Measurements from ENCODE around the gene FAM90A26. TPM values are rescaled to one million over a fixed set of nuclear protein-coding genes. Genes with fewer than 3 reads are reported as not detected.
"Not testable (repeated sequence)": the region's sequence is repeated elsewhere in the genome, so short reads cannot be mapped to it uniquely, and the experiment has no call there.

FAM90A26 gene
- total RNA-seq, 2 experiments from 2014 or later, result not detected

DNA sequence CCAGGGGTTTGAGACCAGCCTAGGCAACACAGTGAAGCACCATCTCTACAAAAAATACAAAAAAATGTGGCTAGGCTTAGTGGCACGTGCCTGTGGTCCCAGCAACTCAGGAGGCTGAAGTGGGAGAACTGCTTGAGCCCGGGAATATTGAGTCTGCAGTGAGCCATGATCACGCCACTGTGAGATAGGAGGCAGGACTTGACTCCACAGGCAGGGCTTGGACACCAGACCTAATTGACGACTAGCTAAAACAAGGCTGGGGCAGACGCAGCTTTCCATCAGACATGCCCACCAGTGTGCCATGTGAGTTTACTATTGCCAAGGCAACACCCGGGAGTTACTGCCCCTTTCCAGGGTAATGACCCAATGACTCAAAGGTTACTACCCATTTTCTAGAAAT, 27.4 kb upstream of the FAM90A26 start:
- H3K9me2 ChIP-seq (ENCODE audit: insufficient read depth, low read length); H3K9me3 ChIP-seq (ENCODE audit: low read length); BruUV-seq (replicated peaks); H3K27ac ChIP-seq (ENCODE audit: low read depth, low read length, poor library complexity, severe bottlenecking); DNase-seq (ENCODE audit: low spot score); H2AFZ ChIP-seq (ENCODE audit: low read length); H3K4me1 ChIP-seq (ENCODE audit: insufficient read depth, low read length, poor library complexity, severe bottlenecking); H3K4me2 ChIP-seq (ENCODE audit: low read length); CTCF ChIA-PET (ENCODE audit: unreplicated experiment); POLR2A ChIA-PET; H3K4me3 ChIP-seq (ENCODE audit: low read depth, low read length, poor library complexity, severe bottlenecking); H3K79me2 ChIP-seq (ENCODE audit: insufficient read depth, low read depth, low read length); H4K20me1 ChIP-seq (ENCODE audit: insufficient read depth, low read length); H3K36me3 ChIP-seq (ENCODE audit: insufficient read depth, low read length); intact Hi-C loops (cut with micrococcal nuclease; ENCODE audit: unreplicated experiment): not testable (repeated sequence)

DNA sequence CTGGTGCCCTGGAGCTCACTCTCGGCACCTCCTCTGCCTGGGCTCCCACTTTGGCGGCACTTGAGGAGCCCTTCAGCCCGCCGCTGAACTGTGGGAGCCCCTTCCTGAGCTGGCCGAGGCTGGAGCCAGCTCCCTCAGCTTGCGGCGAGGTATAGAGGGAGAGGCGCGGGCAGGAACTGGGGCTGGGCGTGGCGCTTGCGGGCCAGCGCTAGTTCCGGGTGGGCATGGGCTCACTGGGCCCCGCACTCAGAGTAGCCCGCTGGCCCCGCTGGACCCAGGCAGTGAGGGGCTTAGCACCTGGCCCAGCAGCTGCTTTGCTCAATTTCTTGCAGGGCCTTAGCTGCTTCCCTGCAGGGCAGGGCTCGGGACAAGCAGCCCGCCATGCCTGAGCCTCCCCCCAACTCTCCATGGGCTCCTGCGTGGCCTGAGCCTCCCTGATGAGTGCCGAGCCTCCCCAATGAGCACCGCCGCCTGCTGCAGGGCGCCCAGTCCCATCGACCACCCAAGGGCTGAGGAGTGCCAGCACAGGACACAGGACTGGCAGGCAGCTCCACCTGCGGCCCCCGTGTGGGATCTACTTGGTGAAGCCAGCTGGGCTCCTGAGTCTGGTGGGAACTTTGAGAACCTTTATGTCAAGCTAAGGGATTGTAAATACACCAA, 26.7 kb upstream of the FAM90A26 start:
- TF ChIP-seq EZH2phosphoT487 (IDR thresholded peaks at IDR 0.05; ENCODE audit: borderline replicate concordance, low read depth, low read length), result no peak
- TF ChIP-seq, protein P1, sequence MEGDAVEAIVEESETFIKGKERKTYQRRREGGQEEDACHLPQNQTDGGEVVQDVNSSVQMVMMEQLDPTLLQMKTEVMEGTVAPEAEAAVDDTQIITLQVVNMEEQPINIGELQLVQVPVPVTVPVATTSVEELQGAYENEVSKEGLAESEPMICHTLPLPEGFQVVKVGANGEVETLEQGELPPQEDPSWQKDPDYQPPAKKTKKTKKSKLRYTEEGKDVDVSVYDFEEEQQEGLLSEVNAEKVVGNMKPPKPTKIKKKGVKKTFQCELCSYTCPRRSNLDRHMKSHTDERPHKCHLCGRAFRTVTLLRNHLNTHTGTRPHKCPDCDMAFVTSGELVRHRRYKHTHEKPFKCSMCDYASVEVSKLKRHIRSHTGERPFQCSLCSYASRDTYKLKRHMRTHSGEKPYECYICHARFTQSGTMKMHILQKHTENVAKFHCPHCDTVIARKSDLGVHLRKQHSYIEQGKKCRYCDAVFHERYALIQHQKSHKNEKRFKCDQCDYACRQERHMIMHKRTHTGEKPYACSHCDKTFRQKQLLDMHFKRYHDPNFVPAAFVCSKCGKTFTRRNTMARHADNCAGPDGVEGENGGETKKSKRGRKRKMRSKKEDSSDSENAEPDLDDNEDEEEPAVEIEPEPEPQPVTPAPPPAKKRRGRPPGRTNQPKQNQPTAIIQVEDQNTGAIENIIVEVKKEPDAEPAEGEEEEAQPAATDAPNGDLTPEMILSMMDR (conservative IDR thresholded peaks at IDR 0.05; ENCODE audit: low read length), result no peak
- ChIA-PET CTCF (ENCODE audit: unreplicated experiment) (no interaction called here), POLR2A (no interaction called here)
- Histone ChIP-seq H4K20me1 (ENCODE audit: insufficient read depth, low read length) (no peaks in the 10 kb centered on the region), H3K79me2 (ENCODE audit: insufficient read depth, low read depth, low read length) (no peaks in the 10 kb centered on the region), H3K27ac (ENCODE audit: low read depth, low read length, poor library complexity, severe bottlenecking) (no peak overlapping the region), H3K36me3 (ENCODE audit: insufficient read depth, low read length) (no peaks in the 10 kb centered on the region), H3K4me1 (ENCODE audit: insufficient read depth, low read length, poor library complexity, severe bottlenecking) (no peaks in the 10 kb centered on the region), H3K9me2 (ENCODE audit: insufficient read depth, low read length) (no peaks in the 10 kb centered on the region), H3K4me2 (ENCODE audit: low read length) (no peak overlapping the region), H2AFZ (ENCODE audit: low read length) (no peak overlapping the region), H3K9me3 (ENCODE audit: low read length) (no peaks in the 10 kb centered on the region), H3K4me3 (ENCODE audit: low read depth, low read length, poor library complexity, severe bottlenecking) (no peak overlapping the region)
- no TSS peak for BruUV-seq (replicated peaks)
- DNase-seq (ENCODE audit: low spot score), result no peak
- intact Hi-C loops (cut with micrococcal nuclease; ENCODE audit: unreplicated experiment), result no loop called here

- no peak for DNase-seq (ENCODE audit: low spot score)
- intact Hi-C loops (cut with micrococcal nuclease; ENCODE audit: unreplicated experiment), result no loop called here
- no peak overlapping the region for H3K4me2 ChIP-seq (ENCODE audit: low read length)
- no TSS peak for BruUV-seq (replicated peaks)
- H3K36me3 ChIP-seq (ENCODE audit: insufficient read depth, low read length), result no peaks in the 10 kb centered on the region
- ChIA-PET CTCF (ENCODE audit: unreplicated experiment) (no interaction called here), POLR2A (no interaction called here)
- H3K9me2 ChIP-seq (ENCODE audit: insufficient read depth, low read length), result no peaks in the 10 kb centered on the region
- H4K20me1 ChIP-seq (ENCODE audit: insufficient read depth, low read length), result no peaks in the 10 kb centered on the region
- TF ChIP-seq, protein P1 (conservative IDR thresholded peaks at IDR 0.05; ENCODE audit: low read length), result no peak
- no peak for TF ChIP-seq EZH2phosphoT487 (IDR thresholded peaks at IDR 0.05; ENCODE audit: borderline replicate concordance, low read depth, low read length)
- H3K9me3 ChIP-seq (ENCODE audit: low read length), result no peaks in the 10 kb centered on the region
- no peak overlapping the region for H2AFZ ChIP-seq (ENCODE audit: low read length)
- H3K4me1 ChIP-seq (ENCODE audit: insufficient read depth, low read length, poor library complexity, severe bottlenecking), result no peaks in the 10 kb centered on the region
- no peak overlapping the region for H3K27ac ChIP-seq (ENCODE audit: low read depth, low read length, poor library complexity, severe bottlenecking)
- H3K79me2 ChIP-seq (ENCODE audit: insufficient read depth, low read depth, low read length), result no peaks in the 10 kb centered on the region
- no peak overlapping the region for H3K4me3 ChIP-seq (ENCODE audit: low read depth, low read length, poor library complexity, severe bottlenecking)
Observed at GRCh38 chr4:9146967-9147366, 23.2 kb upstream of the FAM90A26 start.

DNA sequence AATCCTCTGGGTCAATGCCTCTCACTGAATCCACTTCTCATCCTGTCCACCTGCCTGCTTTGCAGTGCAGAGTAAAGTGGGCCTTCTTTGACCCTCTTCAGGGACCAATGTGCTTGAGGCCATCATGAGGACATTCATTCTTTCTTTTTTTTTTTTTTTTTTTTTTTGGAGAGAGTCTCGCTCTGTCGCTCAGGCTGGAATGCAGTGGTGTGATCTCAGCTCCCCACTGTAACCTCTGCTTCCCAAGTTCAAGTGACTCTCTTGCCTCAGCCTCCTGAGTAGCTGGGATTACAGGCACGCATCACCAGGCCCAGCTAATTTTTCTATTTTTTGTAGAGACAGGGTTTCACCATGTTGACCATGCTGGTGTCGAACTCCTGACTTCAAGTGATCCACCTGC, 22.8 kb upstream of the FAM90A26 start:
- DNase-seq (ENCODE audit: low spot score); H3K9me3 ChIP-seq (ENCODE audit: low read length); H3K36me3 ChIP-seq (ENCODE audit: insufficient read depth, low read length); H3K79me2 ChIP-seq (ENCODE audit: insufficient read depth, low read depth, low read length); H4K20me1 ChIP-seq (ENCODE audit: insufficient read depth, low read length); POLR2A ChIA-PET; H2AFZ ChIP-seq (ENCODE audit: low read length); H3K4me2 ChIP-seq (ENCODE audit: low read length); H3K4me3 ChIP-seq (ENCODE audit: low read depth, low read length, poor library complexity, severe bottlenecking); H3K27ac ChIP-seq (ENCODE audit: low read depth, low read length, poor library complexity, severe bottlenecking); H3K4me1 ChIP-seq (ENCODE audit: insufficient read depth, low read length, poor library complexity, severe bottlenecking); intact Hi-C loops (cut with micrococcal nuclease; ENCODE audit: unreplicated experiment); H3K9me2 ChIP-seq (ENCODE audit: insufficient read depth, low read length); BruUV-seq (replicated peaks); CTCF ChIA-PET (ENCODE audit: unreplicated experiment): not testable (repeated sequence)

DNA sequence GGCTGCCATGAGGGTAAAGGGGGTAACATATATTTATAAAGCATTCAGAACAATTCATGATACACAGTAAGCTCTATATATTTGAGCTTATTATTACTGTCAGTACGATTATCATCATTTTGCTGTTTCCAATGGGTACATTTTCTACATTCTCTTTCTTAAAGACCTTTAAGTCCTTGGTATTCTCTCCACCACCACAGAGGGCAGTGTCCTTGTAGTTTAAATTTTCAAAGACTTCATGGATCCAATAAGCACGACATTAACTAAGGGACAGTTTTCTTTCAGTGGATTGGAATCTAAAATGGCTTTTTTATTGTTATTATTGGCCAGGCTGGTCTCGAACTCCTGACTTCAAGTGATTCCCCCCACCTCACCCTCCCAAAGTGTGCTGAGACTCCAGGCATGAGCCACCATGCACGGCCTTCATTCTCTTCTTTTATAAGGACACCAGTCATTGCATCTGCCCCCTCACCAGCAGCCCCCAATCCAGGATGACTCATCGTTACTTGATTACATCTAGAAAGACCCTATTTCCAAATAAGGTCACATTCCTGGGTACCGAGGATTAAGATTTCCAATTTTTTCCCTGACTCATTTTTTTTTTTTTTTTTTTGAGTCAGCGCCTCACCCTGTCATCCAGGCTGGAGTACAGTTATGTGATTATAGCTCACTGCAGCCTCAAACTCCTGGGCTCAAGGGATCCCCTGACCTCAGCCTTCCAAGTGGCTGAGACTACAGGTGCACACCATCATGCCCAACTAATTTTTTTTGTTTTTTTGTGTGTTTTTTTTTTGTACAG, 21.4 kb upstream of the FAM90A26 start:
- H3K9me2 ChIP-seq (ENCODE audit: insufficient read depth, low read length); POLR2A ChIA-PET; H3K27ac ChIP-seq (ENCODE audit: low read depth, low read length, poor library complexity, severe bottlenecking); H3K4me2 ChIP-seq (ENCODE audit: low read length); H3K4me1 ChIP-seq (ENCODE audit: insufficient read depth, low read length, poor library complexity, severe bottlenecking); H3K9me3 ChIP-seq (ENCODE audit: low read length); H4K20me1 ChIP-seq (ENCODE audit: insufficient read depth, low read length); intact Hi-C loops (cut with micrococcal nuclease; ENCODE audit: unreplicated experiment); H3K79me2 ChIP-seq (ENCODE audit: insufficient read depth, low read depth, low read length); H2AFZ ChIP-seq (ENCODE audit: low read length); H3K36me3 ChIP-seq (ENCODE audit: insufficient read depth, low read length); BruUV-seq (replicated peaks); CTCF ChIA-PET (ENCODE audit: unreplicated experiment); H3K4me3 ChIP-seq (ENCODE audit: low read depth, low read length, poor library complexity, severe bottlenecking): not testable (repeated sequence)
- DNase-seq (ENCODE audit: low spot score), result peak; percentile 5
